GM23248 (cell line): ENCODE measurements around the gene SCN11A. TPM values are rescaled to one million over a fixed set of nuclear protein-coding genes. Genes with fewer than 3 reads are reported as not detected.
"Not testable (repeated sequence)": the region's sequence is repeated elsewhere in the genome, so short reads cannot be mapped to it uniquely, and the experiment has no call there.

Experiments used
- DNase-seq: peaks from one replicate; pipeline ENCODE4 v3.0.0-alpha.2; 2015
- H2AFZ ChIP-seq: fragments of 200-600 bp; sonication (generic); 2 replicates; pipeline ENCODE4 v1.6.1; 2016; ENCODE audit warnings: antibody characterized with exemption
- H3F3A ChIP-seq: fragments of 200-600 bp; sonication (generic); 2 replicates; pipeline ENCODE4 v1.6.1; 2016; ENCODE audit warnings: mild to moderate bottlenecking, antibody characterized with exemption, mixed run types; ENCODE audit not compliant: insufficient read depth
- H3K27ac ChIP-seq: fragments of 200-600 bp; sonication (generic); 2 replicates; pipeline ENCODE4 v1.5.1; 2016; ENCODE audit warnings: mild to moderate bottlenecking
- H3K27me3 ChIP-seq: fragments of 200-600 bp; sonication (generic); replicated peaks from 2 replicates; pipeline ENCODE4 v1.6.1; 2016; ENCODE audit warnings: mild to moderate bottlenecking; ENCODE audit not compliant: insufficient read depth
- H3K36me3 ChIP-seq: fragments of 200-600 bp; sonication (generic); 2 replicates; pipeline ENCODE4 v1.6.1; 2016; ENCODE audit warnings: low read depth, mild to moderate bottlenecking
- H3K4me1 ChIP-seq: fragments of 200-600 bp; sonication (generic); 2 replicates; pipeline ENCODE4 v1.6.1; 2016; ENCODE audit warnings: mild to moderate bottlenecking; ENCODE audit not compliant: insufficient read depth
- H3K4me2 ChIP-seq: fragments of 200-600 bp; sonication (generic); one replicate; pipeline ENCODE4 v1.6.1; 2016; ENCODE audit warnings: mild to moderate bottlenecking; ENCODE audit not compliant: unreplicated experiment
- H3K4me3 ChIP-seq: fragments of 200-600 bp; sonication (generic); 2 replicates; pipeline ENCODE4 v1.5.1; 2016; ENCODE audit warnings: mild to moderate bottlenecking
- H3K79me2 ChIP-seq: fragments of 200-600 bp; sonication (generic); 2 replicates; pipeline ENCODE4 v1.6.1; 2016; ENCODE audit warnings: mild to moderate bottlenecking; ENCODE audit not compliant: insufficient read depth
- H3K9ac ChIP-seq: fragments of 200-600 bp; sonication (generic); 2 replicates; pipeline ENCODE4 v1.6.1; 2016; ENCODE audit warnings: mild to moderate bottlenecking
- H3K9me2 ChIP-seq: fragments of 200-600 bp; sonication (generic); 2 replicates; pipeline ENCODE4 v1.6.1; 2016; ENCODE audit warnings: mixed run types, mild to moderate bottlenecking, moderate library complexity; ENCODE audit not compliant: insufficient read depth
- H3K9me3 ChIP-seq: fragments of 200-600 bp; sonication (generic); one replicate; pipeline ENCODE4 v1.6.1; 2017; ENCODE audit warnings: low read depth
- H4K20me1 ChIP-seq: fragments of 200-600 bp; sonication (generic); 2 replicates; pipeline ENCODE4 v1.6.0; 2016; ENCODE audit not compliant: insufficient read depth
- EZH2 ChIP-seq: fragments of 200-600 bp; sonication (generic); IDR thresholded peaks from 2 replicates; pipeline ENCODE4 v1.6.1; 2018; ENCODE audit warnings: antibody characterized with exemption, mild to moderate bottlenecking; ENCODE audit not compliant: insufficient read depth, poor library complexity, severe bottlenecking
- EZH2phosphoT487 ChIP-seq: fragments of 200-600 bp; sonication (generic); IDR thresholded peaks from 2 replicates; pipeline ENCODE4 v1.6.1; 2018; ENCODE audit warnings: antibody characterized with exemption, moderate library complexity, mild to moderate bottlenecking, low read depth; ENCODE audit not compliant: insufficient read depth
- WGBS, 2 experiments: methylation state at CpG; one replicate each; pipeline ENCODE4 v1.1.6; 2015 to 2017; ENCODE audit warnings: low lambda C conversion rate in 2 of 2, low coverage in 1 of 2; ENCODE audit errors: missing lambda C conversion rate in 2 of 2; 5-methylcytosine and 5-hydroxymethylcytosine counted together
- in situ Hi-C: fragments of 300-500 bp; cut with MboI; formaldehyde crosslinking; loops from 2 replicates; pipeline ENCODE4 v1.15.0; 2020
- polyA plus RNA-seq: library from polyadenylated mRNA; unstranded; fragments of >200 nt; fragmentation: Nextera tagmentation; extraction: Ambion mirVana; gene quantifications from 2 replicates; pipeline ENCODE4 v1.2.1, GENCODE V29; 2016
- total RNA-seq: library from RNA; depleted of rRNA; stranded (reverse); fragments of >200 nt; shearing (Covaris generic); gene quantifications from 2 replicates; pipeline ENCODE4 v1.2.3, GENCODE V29; 2014

Gene SCN11A
- total and polyA plus RNA-seq, 2 experiments from 2014 or later = not detected

- in situ Hi-C loops = no loop called here
- H3F3A ChIP-seq = peaks cover 31% of the 10 kb centered on the region
- WGBS, 2 experiments = 87 to 91% methylated on average over 1 of the region's 1 CpG
- TF ChIP-seq EZH2phosphoT487 (no peak), EZH2 (no peak)
- H4K20me1 ChIP-seq = no peaks in the 10 kb centered on the region
- peak overlapping the region; percentile 57 for H3K27ac ChIP-seq
- no peak overlapping the region for H2AFZ ChIP-seq
- no peaks in the 10 kb centered on the region for H3K9me2 ChIP-seq
- H3K36me3 ChIP-seq = peaks cover 3% of the 10 kb centered on the region; the same call in 1 of the 2 replicates
- peak overlapping the region; percentile 63 for H3K4me2 ChIP-seq
- peak; percentile 73 for DNase-seq
- no peaks in the 10 kb centered on the region for H3K27me3 ChIP-seq
- H3K4me3 ChIP-seq = no peak overlapping the region
- H3K9me3 ChIP-seq = no peaks in the 10 kb centered on the region
- no peak overlapping the region for H3K9ac ChIP-seq
- H3K79me2 ChIP-seq = peaks cover 63% of the 10 kb centered on the region
- peaks cover 22% of the 10 kb centered on the region for H3K4me1 ChIP-seq
These were observed 12.9 kb upstream of the SCN11A start for GRCh38 chr3:39064646-39065045.

- peaks cover 22% of the 10 kb centered on the region for H3K4me1 ChIP-seq
- TF ChIP-seq EZH2 = no peak
- H4K20me1 ChIP-seq = no peaks in the 10 kb centered on the region
- peaks cover 78% of the 10 kb centered on the region for H3K79me2 ChIP-seq
- 62 to 70% methylated on average over 3 of the region's 3 CpGs for WGBS, 2 experiments
- H3K9ac ChIP-seq = no peak overlapping the region
- H3K27ac ChIP-seq = no peak overlapping the region
- no peak overlapping the region for H3K4me2 ChIP-seq
- no peak overlapping the region for H3K4me3 ChIP-seq
- no peak overlapping the region for H2AFZ ChIP-seq
- DNase-seq = no peak
- H3K36me3 ChIP-seq = no peaks in the 10 kb centered on the region; the same call in 1 of the 2 replicates
- no peaks in the 10 kb centered on the region for H3K9me2 ChIP-seq
- H3F3A ChIP-seq = peaks cover 31% of the 10 kb centered on the region
- H3K9me3 ChIP-seq = no peaks in the 10 kb centered on the region
- no peaks in the 10 kb centered on the region for H3K27me3 ChIP-seq
- in situ Hi-C loops = no loop called here
These were observed 11.4 kb upstream of the SCN11A start for GRCh38 chr3:39063143-39063542.

GRCh38 chr3:39062180-39062579 lies 10.4 kb upstream of the SCN11A start:
- TF ChIP-seq EZH2phosphoT487 (no peak), EZH2 (no peak)
- H3F3A ChIP-seq = peaks cover 31% of the 10 kb centered on the region

GRCh38 chr3:39061228-39061627 lies 9.5 kb upstream of the SCN11A start:
- H3K27ac ChIP-seq, in situ Hi-C loops, H3K9me3 ChIP-seq, H3K4me3 ChIP-seq, H3K36me3 ChIP-seq, H3K4me2 ChIP-seq, H3K9me2 ChIP-seq, H3K9ac ChIP-seq, H3K27me3 ChIP-seq, DNase-seq, H4K20me1 ChIP-seq, H2AFZ ChIP-seq: not testable (repeated sequence)
- Histone ChIP-seq H3K79me2 (peaks cover 78% of the 10 kb centered on the region), H3K4me1 (peaks cover 23% of the 10 kb centered on the region), H3F3A (peaks cover 27% of the 10 kb centered on the region)
- 68 to 89% methylated on average over 2 of the region's 2 CpGs for WGBS, 2 experiments

More at GRCh38 chr3:39062180-39062579, 10.4 kb upstream of the SCN11A start:
- H3K4me2 ChIP-seq = no peak overlapping the region
- H4K20me1 ChIP-seq = no peaks in the 10 kb centered on the region
- H3K27me3 ChIP-seq = no peaks in the 10 kb centered on the region
- H3K4me1 ChIP-seq = peaks cover 22% of the 10 kb centered on the region
- 50 to 54% methylated on average over 1 of the region's 1 CpG for WGBS, 2 experiments
- H3K79me2 ChIP-seq = peaks cover 82% of the 10 kb centered on the region
- no peak overlapping the region for H2AFZ ChIP-seq
- no peak overlapping the region for H3K9ac ChIP-seq
- in situ Hi-C loops = no loop called here
- no peak for DNase-seq
- no peak overlapping the region for H3K27ac ChIP-seq
- no peaks in the 10 kb centered on the region for H3K36me3 ChIP-seq
- H3K9me2 ChIP-seq = no peaks in the 10 kb centered on the region
- H3K9me3 ChIP-seq = no peaks in the 10 kb centered on the region
- H3K4me3 ChIP-seq = no peak overlapping the region

GRCh38 chr3:39056151-39056550 lies 4.4 kb upstream of the SCN11A start:
- peak; percentile 22 for DNase-seq

More at GRCh38 chr3:39056151-39056550, 4.4 kb upstream of the SCN11A start:
- WGBS, 2 experiments = 56 to 66% methylated on average over 3 of the region's 3 CpGs
- Histone ChIP-seq H4K20me1 (no peaks in the 10 kb centered on the region), H3K9me2 (no peaks in the 10 kb centered on the region), H3F3A (0 out of 2 replicates have a peak, but pooled peaks cover 9% of the 10 kb centered on the region), H3K4me1 (peaks cover 11% of the 10 kb centered on the region; the same call in 1 of the 2 replicates), H3K27me3 (no peaks in the 10 kb centered on the region), H3K27ac (no peak overlapping the region), H3K79me2 (peaks cover 88% of the 10 kb centered on the region), H3K4me2 (no peak overlapping the region), H3K4me3 (no peak overlapping the region), H3K9ac (no peak overlapping the region), H3K9me3 (no peaks in the 10 kb centered on the region), H3K36me3 (no peaks in the 10 kb centered on the region), H2AFZ (no peak overlapping the region)
- TF ChIP-seq EZH2 (no peak), EZH2phosphoT487 (no peak)
- in situ Hi-C loops = no loop called here
